Activated CD4-positive, CD25-positive, alpha-beta regulatory T cell treated with anti-CD3 and anti-CD28 coated beads, Interleukin-2, amount 50 U/mL, for 72 hours (primary cell): ENCODE data around the gene PELI2.

ENCODE experiments used
- DNase-seq: peaks from one replicate; pipeline ENCODE4 v3.0.0; 2021

Gene PELI2

DNA sequence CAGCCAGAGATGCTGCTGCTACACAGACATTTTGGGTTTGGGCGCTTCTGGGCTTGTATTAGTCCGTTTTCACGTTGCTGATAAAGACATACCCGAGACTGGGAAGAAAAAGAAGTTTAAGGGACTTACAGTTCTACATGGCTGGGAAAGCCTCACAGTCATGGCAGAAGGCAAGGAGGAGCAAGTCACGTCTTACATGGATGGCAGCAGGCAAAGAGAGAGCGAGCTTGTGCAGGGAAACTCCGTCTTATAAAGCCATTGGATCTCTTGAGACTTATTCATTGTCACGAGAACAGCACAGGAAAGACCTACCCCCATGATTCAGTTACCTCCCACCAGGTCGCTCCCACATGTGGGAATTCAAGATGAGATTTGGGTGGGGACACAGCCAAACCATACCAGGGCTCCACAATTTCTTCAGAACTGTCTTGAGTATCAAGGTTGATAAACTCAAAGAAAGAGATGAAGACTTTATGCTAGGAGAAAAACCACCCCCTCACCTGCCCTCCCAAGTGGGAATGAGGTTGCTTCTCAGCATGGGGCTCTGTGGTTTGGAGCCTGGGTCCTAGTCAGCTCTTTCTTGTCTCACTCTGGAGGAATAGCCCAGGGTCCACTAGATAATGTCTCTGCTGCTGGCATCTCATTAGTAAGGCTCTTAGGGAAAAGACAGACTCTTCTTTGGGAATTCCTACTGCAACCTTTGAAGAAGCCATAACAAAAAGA is 200.3 kb downstream of the PELI2 start:
- DNase-seq, result no peak

GRCh38 chr14:56321861-56322260 is 203.7 kb downstream of the PELI2 start:
- no peak for DNase-seq

DNA sequence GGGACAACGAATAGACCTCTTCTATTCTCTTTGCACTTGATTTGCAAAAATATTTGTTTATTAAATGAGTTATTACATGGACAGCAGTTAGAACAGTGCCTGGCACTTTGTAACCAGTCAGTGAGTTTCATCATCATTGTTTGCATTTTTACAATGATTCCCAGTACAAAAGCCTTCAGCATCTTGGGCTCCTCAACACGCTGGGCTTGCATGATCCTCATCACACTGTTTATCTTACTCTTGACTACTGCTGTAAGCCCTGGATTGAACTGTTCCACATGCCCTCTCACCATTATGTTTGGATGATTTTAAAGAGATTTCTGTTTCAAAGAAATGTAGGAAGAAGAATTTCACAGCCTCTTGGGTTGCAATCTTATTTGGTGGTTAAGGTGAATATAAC is 204.3 kb downstream of the PELI2 start:
- no peak for DNase-seq

GRCh38 chr14:56324454-56324853 is 206.2 kb downstream of the PELI2 start:
- DNase-seq, result no peak

GRCh38 chr14:56324856-56325699 is 206.9 kb downstream of the PELI2 start:
- no peak for DNase-seq

DNA sequence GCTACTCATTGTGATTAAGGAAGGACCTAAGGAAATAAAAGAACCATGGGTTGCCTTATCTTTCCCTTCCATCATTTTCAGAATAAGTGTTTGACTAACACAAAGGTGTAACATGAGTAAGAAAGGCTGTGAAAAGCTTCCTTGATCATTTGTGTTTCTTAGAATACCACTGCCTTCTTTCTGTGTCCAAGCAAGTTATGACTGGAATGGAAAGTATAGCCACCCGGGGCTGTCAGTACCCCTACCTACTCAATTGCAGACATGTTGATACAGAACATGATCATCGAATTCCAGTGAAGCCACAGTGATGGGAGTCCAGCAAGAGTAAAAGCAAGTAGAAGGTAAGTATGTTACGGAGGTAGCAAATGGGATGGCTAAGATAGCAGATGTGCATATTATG is 209.8 kb downstream of the PELI2 start:
- no peak for DNase-seq

- no peak for DNase-seq
These were observed 213.5 kb downstream of the PELI2 start for GRCh38 chr14:56331592-56332216.

DNA sequence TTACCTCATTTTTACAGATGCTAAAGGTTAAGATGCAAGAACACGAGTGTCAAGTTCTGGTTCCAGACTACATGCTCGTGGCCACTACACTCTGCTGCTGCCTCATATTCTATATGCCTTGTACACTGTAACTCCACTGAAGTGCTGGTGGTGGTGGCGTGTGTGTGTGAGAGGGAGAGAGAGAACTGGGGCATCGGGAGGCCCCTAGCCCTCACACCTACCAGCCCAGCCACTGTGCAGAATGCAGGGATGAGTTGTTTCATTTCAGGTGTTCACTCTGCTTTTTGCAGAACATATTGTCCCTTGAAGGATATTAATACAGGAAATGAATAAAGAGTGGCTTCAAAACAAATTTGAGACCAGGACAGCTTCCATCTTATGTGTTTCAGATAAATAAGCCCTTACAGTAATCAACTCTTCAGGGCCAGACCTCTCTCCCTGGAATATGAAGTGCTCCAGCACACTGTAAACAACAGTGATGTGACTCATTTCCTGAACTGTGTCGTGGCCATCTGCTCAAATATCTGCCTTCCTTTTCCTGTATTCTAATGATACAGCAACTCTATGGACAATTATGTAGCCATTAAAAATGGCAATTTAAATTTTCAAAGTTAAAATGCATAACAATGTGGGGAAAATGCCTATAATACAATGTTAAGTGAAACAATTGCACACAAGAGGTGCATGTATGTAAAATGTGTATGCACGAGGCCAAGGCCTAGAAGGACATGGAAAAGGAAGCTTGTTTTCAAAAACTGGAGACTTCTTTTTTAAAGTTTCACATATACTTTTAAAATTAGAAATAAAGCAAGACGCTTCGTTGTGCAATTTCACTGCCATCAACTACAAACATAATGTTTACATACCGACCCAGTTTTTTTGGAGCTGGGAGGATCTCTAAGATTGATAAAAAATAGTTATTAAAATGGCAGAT is 215.4 kb downstream of the PELI2 start:
- no peak for DNase-seq

DNA sequence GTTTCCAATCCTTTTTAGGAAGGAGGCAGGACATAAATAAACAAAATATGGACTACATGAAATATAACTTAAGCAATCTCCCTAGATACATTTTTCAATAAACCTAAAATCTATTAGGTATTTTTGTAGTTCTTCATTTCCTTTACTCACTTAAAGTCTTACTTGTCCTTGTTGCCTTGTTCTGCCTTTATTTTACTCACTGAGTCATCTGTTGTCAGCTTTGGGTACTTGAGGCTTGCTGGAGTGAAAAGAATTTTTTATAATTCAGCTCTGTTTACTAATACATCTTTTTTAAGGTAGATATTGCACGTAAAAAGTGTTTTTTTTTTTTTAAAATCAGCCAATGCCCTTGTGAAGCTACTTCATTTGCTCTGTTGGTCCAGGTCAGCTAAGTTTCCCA is 216.2 kb downstream of the PELI2 start:
- no peak for DNase-seq

DNA sequence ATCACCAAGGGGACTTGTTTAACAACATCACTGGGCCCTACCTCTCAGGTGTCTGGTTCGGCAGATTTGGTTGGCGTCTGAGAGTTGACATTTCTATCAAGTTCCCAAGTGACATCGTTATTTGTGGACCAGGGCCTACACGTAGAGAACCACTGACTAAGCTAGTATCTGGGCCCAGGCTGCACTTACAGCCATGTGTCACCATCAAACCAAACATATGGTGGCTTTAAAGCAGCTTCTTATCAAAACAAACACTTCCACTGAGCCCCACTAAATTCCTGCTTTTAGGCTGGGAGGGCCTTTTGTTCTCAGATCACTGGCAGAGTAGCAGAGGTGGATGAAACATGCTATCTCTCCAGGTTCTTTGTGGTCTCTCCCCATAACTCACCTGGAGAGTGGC is 220.5 kb downstream of the PELI2 start:
- no peak for DNase-seq

GRCh38 chr14:56339855-56340701 is 221.9 kb downstream of the PELI2 start:
- DNase-seq, result no peak

DNA sequence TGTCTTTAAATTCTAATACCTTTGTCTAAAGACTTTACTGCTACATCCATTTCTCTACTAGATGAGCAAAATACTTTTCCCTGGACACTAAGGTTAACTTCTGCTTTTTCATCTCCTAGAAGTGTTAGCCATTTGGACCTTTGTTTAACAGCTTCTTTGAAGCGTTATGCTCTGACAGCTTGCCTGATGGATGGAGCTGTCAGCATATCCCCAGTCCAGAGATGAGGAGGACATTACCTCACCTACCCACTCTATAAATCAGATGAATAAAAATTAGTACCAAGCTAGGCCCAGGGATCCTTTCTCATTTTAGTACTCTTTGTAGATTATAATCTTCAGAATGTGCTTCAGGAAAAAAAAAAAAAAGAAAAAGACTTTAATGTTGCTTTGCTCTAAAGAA is 222.7 kb downstream of the PELI2 start:
- no peak for DNase-seq

DNA sequence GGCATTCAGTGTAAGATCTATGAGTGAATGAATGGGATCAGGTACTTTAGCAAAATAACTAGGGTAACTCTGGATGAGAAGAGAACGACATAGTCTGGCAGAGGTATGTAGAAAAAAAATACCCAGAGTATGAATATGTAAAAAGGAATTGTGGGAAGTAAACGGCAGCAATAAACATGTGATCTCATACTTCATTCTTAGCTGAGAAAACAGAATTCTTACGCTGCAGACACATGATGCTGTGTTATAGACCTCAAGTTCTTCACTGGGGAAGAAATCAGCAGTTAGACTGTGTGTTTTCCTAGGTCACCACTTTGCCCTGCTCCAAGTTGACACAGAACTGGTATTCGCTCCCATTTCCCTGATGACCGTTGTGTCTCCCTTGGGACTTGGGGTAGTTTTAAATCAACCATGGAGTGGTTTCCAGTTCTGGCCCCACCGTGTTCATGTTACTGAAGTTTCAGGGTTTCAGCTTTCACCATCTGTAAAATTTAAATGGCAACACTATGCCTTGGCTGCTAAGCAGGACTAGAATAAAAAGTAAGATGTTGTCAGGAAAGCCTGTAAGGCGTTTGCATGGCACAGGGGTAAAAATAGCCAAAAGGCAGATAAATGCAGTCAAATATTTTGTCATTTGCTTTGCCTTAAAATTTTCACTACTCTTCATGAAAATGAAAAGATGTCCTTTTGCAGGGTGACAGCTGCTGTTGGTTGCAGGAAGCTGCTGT is 223.7 kb downstream of the PELI2 start:
- DNase-seq, result no peak

GRCh38 chr14:56342494-56342942 is 224.3 kb downstream of the PELI2 start:
- DNase-seq, result no peak

GRCh38 chr14:56349960-56350359 is 231.7 kb downstream of the PELI2 start:
- no peak for DNase-seq
